K562 treated with DMSO at 1 percent for 48 hours (cell line): Measurements from ENCODE around the gene MT1E. TPM values are rescaled to one million over a fixed set of nuclear protein-coding genes. Genes with fewer than 3 reads are reported as not detected.

Experiments
- total RNA-seq: library from RNA; unstranded; fragments of 300-600 nt; gene quantifications from 2 replicates; pipeline ENCODE4 v1.2.3, GENCODE V29; 2022; ENCODE audit warnings: low replicate concordance; ENCODE audit errors: extremely low read depth

Gene MT1E
- total RNA-seq, result not detected in 2 replicates

GRCh38 chr16:56625140-56625942 lies at the start of gene MT1E:
Gene MT1E, plus strand, starts transcription at chr16:56625781. Its CDS starts 71 bp downstream, at chr16:56625852.

GRCh38 chr16:56589141-56590039 lies 36.2 kb upstream of the MT1E start, which contains the start of gene MT3:
Gene MT3, plus strand, starts transcription at chr16:56589528. Its CDS starts 63 bp downstream, at chr16:56589591.

GRCh38 chr16:56608043-56608875 lies 17.3 kb upstream of the MT1E start, which contains the start of gene MT2A:
Gene MT2A, plus strand, starts transcription at chr16:56608584. Its CDS starts 72 bp downstream, at chr16:56608656.

GRCh38 chr16:56632156-56632847 lies 6.7 kb downstream of the MT1E start, which contains the start of gene MT1M:
Gene MT1M, plus strand, starts transcription at chr16:56632659. Its CDS starts 73 bp downstream, at chr16:56632732.

GRCh38 chr16:56637814-56638750 lies 12.5 kb downstream of the MT1E start, which contains the start of gene MT1A:
Gene MT1A, plus strand, starts transcription at chr16:56638666. Its CDS starts 73 bp downstream, at chr16:56638739.

GRCh38 chr16:56651586-56651985 lies 26.0 kb downstream of the MT1E start, which contains the start of gene MT1B:
Gene MT1B, plus strand, starts transcription at chr16:56651886. Its CDS starts 68 bp downstream, at chr16:56651954.

GRCh38 chr16:56657555-56658326 lies 32.2 kb downstream of the MT1E start, which contains the start of gene MT1F:
Gene MT1F, plus strand, starts transcription at chr16:56657959. Its CDS starts 100 bp downstream, at chr16:56658059.

GRCh38 chr16:56667581-56668571 lies 42.3 kb downstream of the MT1E start, which contains the start of gene MT1G:
Gene MT1G, minus strand, starts transcription at chr16:56668065. Its CDS starts 72 bp downstream, at chr16:56667993.

GRCh38 chr16:56669005-56669839 lies 43.6 kb downstream of the MT1E start, which contains the start of gene MT1H:
Gene MT1H, plus strand, starts transcription at chr16:56669814. Its CDS starts 71 bp downstream, at chr16:56669885.

Other genes starting within 250 kb of the MT1E start
- not detected in 2 replicates for gene AMFR, start 200.2 kb upstream of the MT1E start, total RNA-seq
- not detected in 2 replicates for gene NUDT21, start 174.4 kb upstream of the MT1E start, total RNA-seq
- not detected in 2 replicates for gene OGFOD1, start 174.2 kb upstream of the MT1E start, total RNA-seq
- gene BBS2, start 105.8 kb upstream of the MT1E start, total RNA-seq, result not detected in 2 replicates
- gene MT4, start 60.7 kb upstream of the MT1E start, total RNA-seq, result not detected in 2 replicates
- gene MT3, start 36.3 kb upstream of the MT1E start, total RNA-seq, result not detected in 2 replicates
- not detected in 2 replicates for gene MT2A, start 17.2 kb upstream of the MT1E start, total RNA-seq
- gene MT1M, start 6.9 kb downstream of the MT1E start, total RNA-seq, result not detected in 2 replicates
- not detected in 2 replicates for gene MT1A, start 12.9 kb downstream of the MT1E start, total RNA-seq
- not detected in 2 replicates for gene MT1B, start 26.1 kb downstream of the MT1E start, total RNA-seq
- gene MT1F, start 32.2 kb downstream of the MT1E start, total RNA-seq, result not detected in 2 replicates
- not detected in 2 replicates for gene MT1G, start 42.3 kb downstream of the MT1E start, total RNA-seq
- gene MT1H, start 44.0 kb downstream of the MT1E start, total RNA-seq, result not detected in 2 replicates
- gene MT1X, start 56.7 kb downstream of the MT1E start, total RNA-seq, result not detected in 2 replicates
- 184 TPM in 1 of 2 replicates, not detected in the other for gene NUP93, start 104.3 kb downstream of the MT1E start, total RNA-seq
- gene SLC12A3, start 239.4 kb downstream of the MT1E start, total RNA-seq, result not detected in 2 replicates